Measurements from ENCODE around the gene FBXO46. TPM values are rescaled to one million over a fixed set of nuclear protein-coding genes. Genes with fewer than 3 reads are reported as not detected.
A peak's percentile ranks its signal among the peaks of the same experiment; 100 is the strongest.

FBXO46 gene
- total RNA-seq, 1 experiment from 2014 or later: 43.9 TPM

DNA sequence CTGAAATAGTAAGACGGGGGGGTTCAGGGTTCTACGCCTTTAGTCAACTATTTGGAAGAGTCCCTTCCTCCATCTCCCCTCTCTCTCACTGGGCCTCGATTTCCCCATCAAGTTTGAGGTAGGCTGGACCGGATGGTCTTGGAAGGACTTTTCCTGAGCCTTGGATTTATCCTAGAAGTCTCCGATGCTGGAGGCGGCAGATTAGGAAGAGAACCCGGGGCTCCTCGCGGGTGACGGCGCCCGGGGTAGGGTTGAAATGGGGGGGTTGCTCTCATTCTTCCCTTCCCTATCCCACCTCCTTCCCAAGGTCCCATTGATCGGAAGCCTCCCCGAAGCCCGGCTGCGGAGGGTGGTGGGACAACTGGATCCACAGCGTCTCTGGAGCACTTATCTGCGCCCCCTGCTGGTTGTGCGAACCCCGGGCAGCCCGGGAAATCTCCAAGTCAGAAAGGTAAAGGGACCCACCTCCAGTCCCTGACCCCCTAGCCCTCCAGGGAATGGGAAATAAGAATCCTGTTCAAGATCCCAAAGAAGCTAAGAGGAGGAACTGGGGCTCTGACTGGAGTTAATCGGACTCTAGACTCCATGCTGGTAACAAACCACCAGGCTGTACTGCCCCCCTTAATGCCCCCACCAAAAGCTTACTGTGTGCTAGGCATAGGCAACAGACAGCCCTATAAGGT, 37.4 kb downstream of the FBXO46 start:
- H4K8ac ChIP-seq (replicated peaks; ENCODE audit: insufficient read length, low read depth, low read length): no peak overlapping the region
- H3K4me1 ChIP-seq (ENCODE audit: insufficient read depth, low read length): peaks cover 3% of the 10 kb centered on the region
- no peak overlapping the region for H3K23ac ChIP-seq (ENCODE audit: insufficient read length, low read depth, low read length)
- H2BK120ac ChIP-seq (ENCODE audit: low read depth, low read length, poor library complexity, severe bottlenecking): no peak overlapping the region
- H3K36me3 Mint-ChIP-seq (ENCODE audit: insufficient read depth in 1 of 3, low read depth in 3 of 3): peaks cover 46 to 47% (median 46%) of the 10 kb centered on the region in 3 experiments
- H2BK15ac ChIP-seq (ENCODE audit: low read depth, low read length): no peak overlapping the region
- no peaks in the 10 kb centered on the region for H3K9me3 ChIP-seq (ENCODE audit: control insufficient read depth, low read depth, low read length)
- TF ChIP-seq CTCF (conservative IDR thresholded peaks at IDR 0.05): peak; percentile 93
- H3K56ac ChIP-seq (ENCODE audit: insufficient read length, low read depth, low read length): no peak overlapping the region
- H3K4me1 Mint-ChIP-seq: peaks cover 0 to 16% of the 10 kb centered on the region in 2 experiments; a peak in 3 of 4 replicates
- no peak overlapping the region for H2AK5ac ChIP-seq (ENCODE audit: insufficient read length, low read length)
- H3K27ac Mint-ChIP-seq: peak overlapping the region in 2 of 3 experiments; percentile 83 to 94; a peak in 4 of 7 replicates
- H3K27me3 Mint-ChIP-seq (ENCODE audit: low read depth): no peaks in the 10 kb centered on the region
- H3T11ph ChIP-seq (ENCODE audit: low read length): no peak overlapping the region
- H3K18ac ChIP-seq (ENCODE audit: insufficient read length, low read depth, low read length): no peak overlapping the region
- peak overlapping the region; percentile 85 for H3K9ac ChIP-seq (ENCODE audit: extremely low read depth, insufficient read length, low read length)
- H4K5ac ChIP-seq (ENCODE audit: insufficient read length, low read depth, low read length): no peak overlapping the region
- no peak overlapping the region for H2BK5ac ChIP-seq (ENCODE audit: insufficient read length, low read length)
- H3K4ac ChIP-seq (ENCODE audit: low read depth, low read length): no peak overlapping the region
- H3K27me3 ChIP-seq (ENCODE audit: insufficient read depth, low read length): no peaks in the 10 kb centered on the region
- H2AFZ ChIP-seq (ENCODE audit: low read length): no peak overlapping the region
- no peak overlapping the region; the same call in 1 of the 2 replicates for H3K14ac ChIP-seq (ENCODE audit: insufficient read depth, low read length)
- no peak overlapping the region for H2BK12ac ChIP-seq (ENCODE audit: insufficient read length, low read depth, low read length)
- H4K20me1 ChIP-seq (ENCODE audit: control insufficient read depth, insufficient read depth, insufficient read length): no peaks in the 10 kb centered on the region
- peak; percentile 83 for DNase-seq
- no CpG with 5 or more reads among the region's 22 CpGs for WGBS (ENCODE audit: extremely low coverage, insufficient read length, low lambda C conversion rate)
- peak overlapping the region; percentile 94 to 96 for H3K4me3 Mint-ChIP-seq
- H3K4me2 ChIP-seq (ENCODE audit: insufficient read depth, insufficient read length, low read length): peak overlapping the region; percentile 84
- peaks cover 9% of the 10 kb centered on the region for H3K23me2 ChIP-seq (ENCODE audit: insufficient read length, low read depth, low read length, poor library complexity, severe bottlenecking)
- no peaks in the 10 kb centered on the region for H3K79me1 ChIP-seq (ENCODE audit: insufficient read depth, low read depth, low read length, poor library complexity, severe bottlenecking)
- no peak overlapping the region for H2BK20ac ChIP-seq (ENCODE audit: low read depth, low read length, poor library complexity, severe bottlenecking)
- peaks cover 0 to 5% of the 10 kb centered on the region in 2 experiments; a peak in 2 of 5 replicates for H3K9me3 Mint-ChIP-seq
- H4K91ac ChIP-seq (ENCODE audit: insufficient read length, low read depth, low read length): no peak overlapping the region
- H3K27ac ChIP-seq (ENCODE audit: insufficient read length, low read depth, low read length): no peak overlapping the region
- peaks cover 1% of the 10 kb centered on the region; the same call in 1 of the 2 replicates for H3K79me2 ChIP-seq (ENCODE audit: insufficient read depth, low read length)
